HepG2 (cell line): ENCODE measurements around the gene TUBG1. TPM values are rescaled to one million over a fixed set of nuclear protein-coding genes. Genes with fewer than 3 reads are reported as not detected.

Experiments used
- AHR ChIP-seq: IDR thresholded peaks from 2 replicates; pipeline ENCODE4 v1.6.1; 2018; ENCODE audit warnings: missing genetic modification reagents, missing compliant biosample characterization
- ATRX ChIP-seq: sonication (generic); formaldehyde crosslinking; IDR thresholded peaks from 2 replicates; pipeline ENCODE4 v1.4.0; 2020; ENCODE audit warnings: missing genetic modification reagents, borderline replicate concordance
- CBX1 ChIP-seq: IDR thresholded peaks from one replicate; pipeline ENCODE4 v1.6.1; 2016; ENCODE audit warnings: antibody characterized with exemption, low read depth
- EP300 ChIP-seq, 3 experiments: sonication (generic) in 1 of 3; formaldehyde crosslinking in 1 of 3; IDR thresholded peaks; 2 replicates each; pipeline versions ENCODE4 v1.5.1 to v1.6.1; 2011 to 2020; ENCODE audit warnings: low read depth in 2 of 3, low read length in 2 of 3, borderline replicate concordance in 1 of 3, improper control_type of control experiment in 1 of 3, mild to moderate bottlenecking in 1 of 3, missing genetic modification reagents in 1 of 3, moderate library complexity in 1 of 3
- KLF15 ChIP-seq: sonication (generic); formaldehyde crosslinking; IDR thresholded peaks from 2 replicates; pipeline ENCODE4 v1.8.1; 2023; ENCODE audit warnings: borderline replicate concordance, mild to moderate bottlenecking, inconsistent platforms, missing genetic modification reagents, mixed read lengths
- KLF16 ChIP-seq, 2 experiments: sonication (generic) in 1 of 2; formaldehyde crosslinking in 1 of 2; IDR thresholded peaks; 2 replicates each; pipeline versions ENCODE4 v1.6.1 to v1.8.0; 2016 to 2023; ENCODE audit warnings: missing genetic modification reagents in 2 of 2, missing compliant biosample characterization in 1 of 2
- POLR2G ChIP-seq: fragments of 200-400 bp; formaldehyde crosslinking; IDR thresholded peaks from 2 replicates; pipeline ENCODE4 v1.6.1; 2018; ENCODE audit warnings: mild to moderate bottlenecking, low read depth, low read length, moderate library complexity
- SMAD1 ChIP-seq: sonication (generic); formaldehyde crosslinking; IDR thresholded peaks from 2 replicates; pipeline ENCODE4 v1.4.0; 2020; ENCODE audit warnings: missing genetic modification reagents, low read depth, mild to moderate bottlenecking, borderline replicate concordance
- SSRP1 ChIP-seq: IDR thresholded peaks from 2 replicates; pipeline ENCODE4 v1.6.1; 2016; ENCODE audit warnings: control low read depth
- TBP ChIP-seq: sonication (generic); formaldehyde crosslinking; IDR thresholded peaks from 2 replicates; pipeline ENCODE4 v1.5.0; 2020; ENCODE audit warnings: missing genetic modification reagents
- ZEB1 ChIP-seq: IDR thresholded peaks from 2 replicates; pipeline ENCODE4 v1.6.1; 2012; ENCODE audit warnings: mild to moderate bottlenecking, low read depth, inconsistent platforms; ENCODE audit not compliant: insufficient replicate concordance
- ZNF10 ChIP-seq: sonication (generic); formaldehyde crosslinking; IDR thresholded peaks from 2 replicates; pipeline ENCODE4 v1.4.0; 2020; ENCODE audit warnings: mild to moderate bottlenecking, low read depth, missing genetic modification reagents, borderline replicate concordance
- ZNF841 ChIP-seq: sonication (generic); formaldehyde crosslinking; IDR thresholded peaks from 2 replicates; pipeline ENCODE4 v1.8.1; 2023; ENCODE audit warnings: missing genetic modification reagents, borderline replicate concordance
- polyA plus RNA-seq, 8 experiments: library from polyadenylated mRNA; depleted of rRNA in 3 of 8; stranded (reverse) in 7 of 8; unstranded in 1 of 8; fragments of >200 nt; fragmentation: Illumina TruSeq in 4 of 8; extraction: Trizol in 4 of 8; gene quantifications; 2 replicates each; pipeline versions ENCODE4 v1.2.1 to v1.2.3, GENCODE V29; 2011 to 2016; ENCODE audit warnings: low read depth in 4 of 8, missing spikeins in 1 of 8, mixed read lengths in 1 of 8; ENCODE audit not compliant: insufficient read depth in 1 of 8
- total RNA-seq, 5 experiments: library from RNA; depleted of rRNA; stranded (reverse); fragments of >200 nt; fragmentation: Illumina TruSeq; extraction: Trizol; gene quantifications; 2 replicates each; pipeline ENCODE4 v1.2.3, GENCODE V29; 2016; ENCODE audit warnings: low read depth in 1 of 5
- TF ChIP-seq, protein P1 (sequence below): sonication (generic); formaldehyde crosslinking; IDR thresholded peaks from 2 replicates; pipeline ENCODE4 v1.4.0; 2020; ENCODE audit warnings: missing genetic modification reagents
- TF ChIP-seq, protein P2 (sequence below): IDR thresholded peaks from 2 replicates; pipeline ENCODE4 v1.6.1; 2012; ENCODE audit warnings: low read length, improper control_type of control experiment
- TF ChIP-seq, protein P3 (sequence below): sonication (generic); formaldehyde crosslinking; IDR thresholded peaks from 2 replicates; pipeline ENCODE4 v1.9.0; 2021; ENCODE audit warnings: missing genetic modification reagents, mild to moderate bottlenecking, borderline replicate concordance
- TF ChIP-seq, protein P4 (sequence below): sonication (generic); formaldehyde crosslinking; IDR thresholded peaks from 2 replicates; pipeline ENCODE4 v1.5.1; 2020; ENCODE audit warnings: mild to moderate bottlenecking, missing genetic modification reagents

TUBG1 gene
- total and polyA plus RNA-seq, 2 of the 13 experiments (the other 11 are each of a cell fraction or from before 2014, with no cell fraction given) = 74.1 to 137 TPM

DNA sequence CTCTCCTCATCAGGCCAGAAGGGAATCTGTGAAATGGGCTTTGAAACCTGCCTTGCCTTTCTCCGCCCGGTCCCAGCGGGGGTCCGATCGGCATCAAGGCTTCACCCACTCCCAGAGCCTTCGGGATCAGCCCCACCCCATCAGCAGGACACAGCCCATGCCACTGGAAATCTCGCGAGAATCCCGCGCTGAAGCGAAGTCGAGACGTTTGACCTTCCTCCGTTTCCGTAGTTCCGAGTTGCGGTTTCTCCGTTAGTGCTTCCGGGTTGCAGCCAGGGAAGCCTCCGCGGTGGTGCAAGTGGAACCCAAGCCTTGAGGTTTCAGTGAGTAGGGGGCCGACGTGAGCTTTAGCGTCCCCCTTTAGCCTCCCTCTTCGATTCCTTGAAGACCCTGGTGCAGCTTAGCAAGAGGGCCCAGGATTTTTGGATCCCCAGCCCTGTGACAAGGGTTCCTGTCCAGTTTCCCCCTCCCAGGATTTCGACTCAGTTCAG is 47.5 kb upstream of the TUBG1 start, which contains the start of gene COASY (continued):
- TF ChIP-seq, protein P1, sequence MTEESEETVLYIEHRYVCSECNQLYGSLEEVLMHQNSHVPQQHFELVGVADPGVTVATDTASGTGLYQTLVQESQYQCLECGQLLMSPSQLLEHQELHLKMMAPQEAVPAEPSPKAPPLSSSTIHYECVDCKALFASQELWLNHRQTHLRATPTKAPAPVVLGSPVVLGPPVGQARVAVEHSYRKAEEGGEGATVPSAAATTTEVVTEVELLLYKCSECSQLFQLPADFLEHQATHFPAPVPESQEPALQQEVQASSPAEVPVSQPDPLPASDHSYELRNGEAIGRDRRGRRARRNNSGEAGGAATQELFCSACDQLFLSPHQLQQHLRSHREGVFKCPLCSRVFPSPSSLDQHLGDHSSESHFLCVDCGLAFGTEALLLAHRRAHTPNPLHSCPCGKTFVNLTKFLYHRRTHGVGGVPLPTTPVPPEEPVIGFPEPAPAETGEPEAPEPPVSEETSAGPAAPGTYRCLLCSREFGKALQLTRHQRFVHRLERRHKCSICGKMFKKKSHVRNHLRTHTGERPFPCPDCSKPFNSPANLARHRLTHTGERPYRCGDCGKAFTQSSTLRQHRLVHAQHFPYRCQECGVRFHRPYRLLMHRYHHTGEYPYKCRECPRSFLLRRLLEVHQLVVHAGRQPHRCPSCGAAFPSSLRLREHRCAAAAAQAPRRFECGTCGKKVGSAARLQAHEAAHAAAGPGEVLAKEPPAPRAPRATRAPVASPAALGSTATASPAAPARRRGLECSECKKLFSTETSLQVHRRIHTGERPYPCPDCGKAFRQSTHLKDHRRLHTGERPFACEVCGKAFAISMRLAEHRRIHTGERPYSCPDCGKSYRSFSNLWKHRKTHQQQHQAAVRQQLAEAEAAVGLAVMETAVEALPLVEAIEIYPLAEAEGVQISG = peak; percentile 95
- TF ChIP-seq, protein P2, sequence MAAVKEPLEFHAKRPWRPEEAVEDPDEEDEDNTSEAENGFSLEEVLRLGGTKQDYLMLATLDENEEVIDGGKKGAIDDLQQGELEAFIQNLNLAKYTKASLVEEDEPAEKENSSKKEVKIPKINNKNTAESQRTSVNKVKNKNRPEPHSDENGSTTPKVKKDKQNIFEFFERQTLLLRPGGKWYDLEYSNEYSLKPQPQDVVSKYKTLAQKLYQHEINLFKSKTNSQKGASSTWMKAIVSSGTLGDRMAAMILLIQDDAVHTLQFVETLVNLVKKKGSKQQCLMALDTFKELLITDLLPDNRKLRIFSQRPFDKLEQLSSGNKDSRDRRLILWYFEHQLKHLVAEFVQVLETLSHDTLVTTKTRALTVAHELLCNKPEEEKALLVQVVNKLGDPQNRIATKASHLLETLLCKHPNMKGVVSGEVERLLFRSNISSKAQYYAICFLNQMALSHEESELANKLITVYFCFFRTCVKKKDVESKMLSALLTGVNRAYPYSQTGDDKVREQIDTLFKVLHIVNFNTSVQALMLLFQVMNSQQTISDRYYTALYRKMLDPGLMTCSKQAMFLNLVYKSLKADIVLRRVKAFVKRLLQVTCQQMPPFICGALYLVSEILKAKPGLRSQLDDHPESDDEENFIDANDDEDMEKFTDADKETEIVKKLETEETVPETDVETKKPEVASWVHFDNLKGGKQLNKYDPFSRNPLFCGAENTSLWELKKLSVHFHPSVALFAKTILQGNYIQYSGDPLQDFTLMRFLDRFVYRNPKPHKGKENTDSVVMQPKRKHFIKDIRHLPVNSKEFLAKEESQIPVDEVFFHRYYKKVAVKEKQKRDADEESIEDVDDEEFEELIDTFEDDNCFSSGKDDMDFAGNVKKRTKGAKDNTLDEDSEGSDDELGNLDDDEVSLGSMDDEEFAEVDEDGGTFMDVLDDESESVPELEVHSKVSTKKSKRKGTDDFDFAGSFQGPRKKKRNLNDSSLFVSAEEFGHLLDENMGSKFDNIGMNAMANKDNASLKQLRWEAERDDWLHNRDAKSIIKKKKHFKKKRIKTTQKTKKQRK = no peak
- no peak for TF ChIP-seq ZNF10 (CRISPR knock-in tag)
- TF ChIP-seq ZNF841 (CRISPR knock-in tag) = no peak; the same call in 1 of the 2 replicates
- 0 out of 2 replicates have a peak, but pooled peaks have one; percentile 30 for TF ChIP-seq SMAD1 (CRISPR knock-in tag)
- peak; percentile 92 for TF ChIP-seq POLR2G
- TF ChIP-seq CBX1 = peak; percentile 41
- no peak for TF ChIP-seq TBP (CRISPR knock-in tag)
- TF ChIP-seq, protein P3, sequence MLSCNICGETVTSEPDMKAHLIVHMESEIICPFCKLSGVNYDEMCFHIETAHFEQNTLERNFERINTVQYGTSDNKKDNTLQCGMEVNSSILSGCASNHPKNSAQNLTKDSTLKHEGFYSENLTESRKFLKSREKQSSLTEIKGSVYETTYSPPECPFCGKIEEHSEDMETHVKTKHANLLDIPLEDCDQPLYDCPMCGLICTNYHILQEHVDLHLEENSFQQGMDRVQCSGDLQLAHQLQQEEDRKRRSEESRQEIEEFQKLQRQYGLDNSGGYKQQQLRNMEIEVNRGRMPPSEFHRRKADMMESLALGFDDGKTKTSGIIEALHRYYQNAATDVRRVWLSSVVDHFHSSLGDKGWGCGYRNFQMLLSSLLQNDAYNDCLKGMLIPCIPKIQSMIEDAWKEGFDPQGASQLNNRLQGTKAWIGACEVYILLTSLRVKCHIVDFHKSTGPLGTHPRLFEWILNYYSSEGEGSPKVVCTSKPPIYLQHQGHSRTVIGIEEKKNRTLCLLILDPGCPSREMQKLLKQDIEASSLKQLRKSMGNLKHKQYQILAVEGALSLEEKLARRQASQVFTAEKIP (CRISPR knock-in tag) = no peak
- TF ChIP-seq ATRX (CRISPR knock-in tag) = no peak; the same call in 1 of the 2 replicates
- no peak; the same call in 1 of the 2 replicates for TF ChIP-seq AHR
- peak in 1 of 2 experiments; percentile 82; a peak in 2 of 4 replicates for TF ChIP-seq KLF16 (CRISPR knock-in tag; IDR thresholded peaks at IDR 0.05)
- TF ChIP-seq, protein P4, sequence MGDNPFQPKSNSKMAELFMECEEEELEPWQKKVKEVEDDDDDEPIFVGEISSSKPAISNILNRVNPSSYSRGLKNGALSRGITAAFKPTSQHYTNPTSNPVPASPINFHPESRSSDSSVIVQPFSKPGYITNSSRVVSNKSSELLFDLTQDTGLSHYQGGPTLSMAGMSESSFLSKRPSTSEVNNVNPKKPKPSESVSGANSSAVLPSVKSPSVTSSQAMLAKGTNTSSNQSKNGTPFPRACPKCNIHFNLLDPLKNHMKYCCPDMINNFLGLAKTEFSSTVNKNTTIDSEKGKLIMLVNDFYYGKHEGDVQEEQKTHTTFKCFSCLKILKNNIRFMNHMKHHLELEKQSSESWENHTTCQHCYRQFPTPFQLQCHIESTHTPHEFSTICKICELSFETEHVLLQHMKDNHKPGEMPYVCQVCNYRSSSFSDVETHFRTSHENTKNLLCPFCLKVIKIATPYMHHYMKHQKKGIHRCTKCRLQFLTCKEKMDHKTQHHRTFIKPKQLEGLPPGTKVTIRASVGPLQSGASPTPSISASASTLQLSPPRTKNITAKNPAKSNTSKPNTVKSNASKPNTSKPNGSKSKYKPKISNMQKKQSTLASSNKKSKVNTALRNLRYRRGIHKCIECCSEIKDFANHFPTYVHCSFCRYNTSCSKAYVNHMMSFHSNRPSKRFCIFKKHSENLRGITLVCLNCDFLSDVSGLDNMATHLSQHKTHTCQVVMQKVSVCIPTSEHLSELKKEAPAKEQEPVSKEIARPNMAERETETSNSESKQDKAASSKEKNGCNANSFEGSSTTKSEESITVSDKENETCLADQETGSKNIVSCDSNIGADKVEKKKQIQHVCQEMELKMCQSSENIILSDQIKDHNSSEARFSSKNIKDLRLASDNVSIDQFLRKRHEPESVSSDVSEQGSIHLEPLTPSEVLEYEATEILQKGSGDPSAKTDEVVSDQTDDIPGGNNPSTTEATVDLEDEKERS (CRISPR knock-in tag) = no peak
- TF ChIP-seq ZEB1 = no peak
- peak in 1 of 2 experiments; percentile 70; a peak in 1 of 4 replicates for TF ChIP-seq EP300 (IDR thresholded peaks at IDR 0.05; ENCODE audit: low read depth in 2 of 2, low read length in 2 of 2)
- TF ChIP-seq EP300 (CRISPR knock-in tag; IDR thresholded peaks at IDR 0.05; ENCODE audit: borderline replicate concordance) = peak; percentile 37; the same call in 1 of the 2 replicates
- no peak for TF ChIP-seq KLF15 (CRISPR knock-in tag)
- TF ChIP-seq SSRP1 = no peak
